Measurements from ENCODE around the gene S1PR4.
A peak's percentile ranks its signal among the peaks of the same experiment; 100 is the strongest.
"Not testable (repeated sequence)": the region's sequence is repeated elsewhere in the genome, so short reads cannot be mapped to it uniquely, and the experiment has no call there.

S1PR4 gene

DNA sequence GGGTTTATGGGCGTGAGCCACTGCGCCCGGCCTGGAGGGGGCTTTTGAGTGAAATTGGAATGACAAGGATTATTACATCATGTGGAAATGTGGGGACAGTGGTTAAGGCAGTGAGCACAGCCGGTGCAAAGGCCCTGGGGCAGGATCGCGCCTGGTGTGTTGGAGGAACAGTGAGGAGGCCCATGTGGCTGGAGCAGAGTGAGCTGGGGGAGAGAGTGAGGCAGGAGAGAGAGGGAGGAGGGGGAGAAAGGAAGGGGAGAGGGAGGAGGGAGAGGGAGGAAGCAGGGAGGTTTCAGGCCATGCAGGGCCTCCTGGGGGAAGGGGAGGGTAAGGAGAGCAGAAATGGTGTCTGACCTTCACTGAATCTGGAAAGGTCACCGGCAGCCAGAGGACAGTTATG is 34.6 kb downstream of the S1PR4 start:
- Histone ChIP-seq H3K27me3 (ENCODE audit: insufficient read depth, low read length) (no peaks in the 10 kb centered on the region), H3K4me3 (ENCODE audit: low read length) (no peak overlapping the region), H3K4me1 (ENCODE audit: insufficient read depth, low read length) (no peaks in the 10 kb centered on the region), H3K9me3 (ENCODE audit: low read length) (no peaks in the 10 kb centered on the region), H3K36me3 (ENCODE audit: insufficient read depth, low read length) (peaks cover under 1% of the 10 kb centered on the region), H2AFZ (ENCODE audit: low read depth, low read length) (no peak overlapping the region)

DNA sequence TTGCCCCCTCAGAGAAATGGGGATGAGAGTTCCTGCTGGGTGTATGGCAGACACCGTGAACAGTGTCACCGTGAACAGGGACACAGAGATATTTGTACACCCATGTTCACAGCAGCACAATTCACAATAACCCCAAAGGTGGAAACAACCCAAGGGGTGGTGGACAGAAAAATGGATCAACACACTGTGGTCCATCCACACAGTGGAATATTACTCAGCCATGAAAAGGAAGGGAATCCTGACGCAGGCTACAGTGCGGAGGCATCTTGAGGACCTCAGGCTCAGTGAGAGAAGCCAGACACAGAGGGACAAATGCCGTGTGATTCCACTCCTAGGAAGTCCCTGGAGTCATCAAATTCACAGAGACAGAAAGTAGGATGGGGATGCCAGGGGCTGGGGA is 38.3 kb downstream of the S1PR4 start:
- Histone ChIP-seq H3K27me3 (ENCODE audit: insufficient read depth, low read length) (no peaks in the 10 kb centered on the region), H3K4me3 (ENCODE audit: low read length) (no peak overlapping the region), H3K9me3 (ENCODE audit: low read length) (no peaks in the 10 kb centered on the region), H2AFZ (ENCODE audit: low read depth, low read length) (no peak overlapping the region), H3K36me3 (ENCODE audit: insufficient read depth, low read length) (no peaks in the 10 kb centered on the region), H3K4me1 (ENCODE audit: insufficient read depth, low read length) (no peaks in the 10 kb centered on the region)

DNA sequence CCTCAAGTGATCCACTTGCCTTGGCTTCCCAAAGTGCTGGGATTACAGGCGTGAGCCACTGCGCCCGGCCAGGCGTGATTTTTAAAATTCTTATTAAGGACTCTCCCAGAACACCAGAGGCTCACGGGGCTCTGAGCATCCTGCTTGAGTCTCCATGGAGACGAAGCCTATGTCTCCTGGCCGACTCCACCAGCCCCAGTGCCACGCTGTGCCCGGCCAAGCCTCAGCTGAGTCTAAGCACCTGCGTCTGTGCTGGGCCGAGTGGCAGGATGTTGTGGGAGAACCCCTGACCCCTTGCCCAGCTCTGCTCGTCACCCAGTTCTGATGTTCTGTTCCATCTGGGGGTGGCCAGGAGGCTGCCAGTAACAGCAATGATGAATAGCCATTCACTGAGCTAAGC is 42.0 kb downstream of the S1PR4 start:
- no peaks in the 10 kb centered on the region for H3K36me3 ChIP-seq (ENCODE audit: insufficient read depth, low read length)
- no peaks in the 10 kb centered on the region for H3K9me3 ChIP-seq (ENCODE audit: low read length)
- H3K4me1 ChIP-seq (ENCODE audit: insufficient read depth, low read length): no peaks in the 10 kb centered on the region
- no peak overlapping the region for H3K4me3 ChIP-seq (ENCODE audit: low read length)
- H2AFZ ChIP-seq (ENCODE audit: low read depth, low read length): no peak overlapping the region
- no peaks in the 10 kb centered on the region for H3K27me3 ChIP-seq (ENCODE audit: insufficient read depth, low read length)

DNA sequence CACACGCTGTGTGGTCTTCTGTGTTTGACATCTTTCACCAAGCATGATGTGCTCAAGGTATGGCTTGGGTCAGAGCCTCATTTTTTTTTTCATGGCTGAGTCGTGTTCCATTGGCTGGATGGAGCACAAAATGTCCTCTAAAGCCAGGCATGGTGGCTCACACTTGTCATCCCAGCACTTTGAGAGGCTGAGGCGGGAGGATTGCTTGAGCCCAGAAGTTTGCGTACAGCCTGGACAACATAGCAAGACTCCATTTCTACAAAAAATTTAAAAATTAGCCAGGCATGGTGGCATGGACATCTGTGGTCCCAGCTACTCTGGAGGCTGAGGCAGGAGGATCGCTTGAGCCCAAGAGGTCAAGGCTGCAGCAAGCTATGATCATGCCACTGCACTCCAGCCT is 43.0 kb downstream of the S1PR4 start:
- not testable (repeated sequence) for H3K4me1 ChIP-seq (ENCODE audit: insufficient read depth, low read length); H3K36me3 ChIP-seq (ENCODE audit: insufficient read depth, low read length); H3K4me3 ChIP-seq (ENCODE audit: low read length); H2AFZ ChIP-seq (ENCODE audit: low read depth, low read length); H3K9me3 ChIP-seq (ENCODE audit: low read length); H3K27me3 ChIP-seq (ENCODE audit: insufficient read depth, low read length)

DNA sequence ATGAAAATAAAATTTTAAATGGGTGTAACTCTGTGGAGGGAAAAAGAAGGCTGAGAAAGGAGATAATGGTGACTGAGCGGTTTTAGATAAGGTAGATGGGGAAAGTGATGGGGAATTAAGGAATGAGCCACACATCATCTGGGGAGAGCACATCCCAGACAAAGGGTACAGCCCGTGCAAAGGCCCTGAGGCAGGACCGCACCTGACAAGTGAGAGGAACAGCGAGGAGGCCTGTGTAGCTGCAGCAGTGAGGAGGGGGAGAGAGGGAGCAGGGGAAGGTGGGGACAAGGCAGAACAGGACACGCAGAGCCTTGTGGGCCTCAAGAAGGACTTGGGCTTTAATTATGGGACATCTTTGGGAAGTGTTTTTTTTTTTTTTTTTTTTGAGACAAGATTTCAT is 44.1 kb downstream of the S1PR4 start:
- Histone ChIP-seq H3K4me3 (ENCODE audit: low read length) (no peak overlapping the region), H3K9me3 (ENCODE audit: low read length) (no peaks in the 10 kb centered on the region), H3K27me3 (ENCODE audit: insufficient read depth, low read length) (no peaks in the 10 kb centered on the region), H3K36me3 (ENCODE audit: insufficient read depth, low read length) (no peaks in the 10 kb centered on the region), H2AFZ (ENCODE audit: low read depth, low read length) (no peak overlapping the region), H3K4me1 (ENCODE audit: insufficient read depth, low read length) (peaks cover 4% of the 10 kb centered on the region)

DNA sequence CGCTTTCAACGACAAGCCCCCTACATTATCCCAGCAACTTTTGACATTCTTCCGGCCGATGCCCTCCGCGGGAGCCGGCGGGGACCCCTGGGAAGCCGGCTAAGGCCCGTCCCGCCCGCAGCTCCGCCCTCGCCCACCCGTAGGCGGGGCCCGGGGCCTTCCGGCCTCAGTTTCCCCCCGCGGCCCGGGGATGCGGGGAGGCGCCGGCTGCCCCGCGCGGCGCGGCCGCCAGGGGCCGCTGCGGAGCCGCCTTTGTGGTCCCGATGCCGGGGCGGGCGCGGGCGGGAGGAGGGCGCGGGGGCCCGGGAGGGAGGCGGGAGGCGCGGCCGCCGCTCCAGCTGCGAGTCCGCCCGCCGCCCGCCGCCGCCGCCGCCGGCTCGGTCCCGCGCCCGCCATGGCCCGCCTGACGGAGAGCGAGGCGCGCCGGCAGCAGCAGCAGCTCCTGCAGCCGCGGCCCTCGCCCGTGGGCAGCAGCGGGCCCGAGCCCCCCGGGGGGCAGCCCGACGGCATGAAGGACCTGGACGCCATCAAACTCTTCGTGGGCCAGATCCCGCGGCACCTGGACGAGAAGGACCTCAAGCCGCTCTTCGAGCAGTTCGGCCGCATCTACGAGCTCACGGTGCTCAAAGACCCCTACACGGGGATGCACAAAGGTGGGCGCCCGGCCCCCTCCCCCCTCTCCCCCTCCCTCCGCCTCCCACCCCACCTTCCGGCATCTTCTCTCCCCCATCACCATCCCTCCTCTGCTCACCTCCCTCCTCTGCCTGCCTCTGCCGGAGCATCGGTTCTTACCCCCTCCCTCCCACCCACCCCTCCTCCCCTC is 46.0 kb downstream of the S1PR4 start, which contains the start of gene CELF5:
Gene CELF5, plus strand, starts transcription at position 316 of the 823 bp plus-strand sequence. Its CDS starts 79 bp downstream, at position 395.
- Histone ChIP-seq H3K4me1 (ENCODE audit: insufficient read depth, low read length) (peaks cover 16% of the 10 kb centered on the region), H3K4me3 (ENCODE audit: low read length) (peak within 1 kb of the TSS; percentile 69), H3K27me3 (ENCODE audit: insufficient read depth, low read length) (no peaks in the 10 kb centered on the region), H3K9me3 (ENCODE audit: low read length) (no peaks in the 10 kb centered on the region), H2AFZ (ENCODE audit: low read depth, low read length) (no peak within 1 kb of the TSS), H3K36me3 (ENCODE audit: insufficient read depth, low read length) (no peaks in the 10 kb centered on the region)

DNA sequence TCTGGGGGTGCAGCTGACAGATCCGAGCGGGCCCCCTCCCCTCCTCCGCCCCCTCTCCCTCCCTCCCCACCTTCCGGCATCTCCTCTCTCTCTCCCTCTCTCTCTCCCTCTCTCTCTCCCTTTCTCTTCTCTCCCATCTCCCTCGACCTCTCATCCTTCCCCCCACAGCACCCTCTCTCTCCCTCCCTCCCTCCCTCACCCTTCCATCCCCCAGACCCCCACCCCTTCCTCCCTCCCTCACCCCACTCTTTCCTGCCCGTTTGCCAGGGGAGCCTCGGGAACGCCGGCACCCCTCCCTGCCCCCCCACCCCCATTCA is 46.6 kb downstream of the S1PR4 start:
- no peaks in the 10 kb centered on the region for H3K27me3 ChIP-seq (ENCODE audit: insufficient read depth, low read length)
- no peak overlapping the region for H2AFZ ChIP-seq (ENCODE audit: low read depth, low read length)
- no peaks in the 10 kb centered on the region for H3K9me3 ChIP-seq (ENCODE audit: low read length)
- H3K4me3 ChIP-seq (ENCODE audit: low read length): peak overlapping the region; percentile 69
- H3K4me1 ChIP-seq (ENCODE audit: insufficient read depth, low read length): peaks cover 16% of the 10 kb centered on the region
- no peaks in the 10 kb centered on the region for H3K36me3 ChIP-seq (ENCODE audit: insufficient read depth, low read length)

DNA sequence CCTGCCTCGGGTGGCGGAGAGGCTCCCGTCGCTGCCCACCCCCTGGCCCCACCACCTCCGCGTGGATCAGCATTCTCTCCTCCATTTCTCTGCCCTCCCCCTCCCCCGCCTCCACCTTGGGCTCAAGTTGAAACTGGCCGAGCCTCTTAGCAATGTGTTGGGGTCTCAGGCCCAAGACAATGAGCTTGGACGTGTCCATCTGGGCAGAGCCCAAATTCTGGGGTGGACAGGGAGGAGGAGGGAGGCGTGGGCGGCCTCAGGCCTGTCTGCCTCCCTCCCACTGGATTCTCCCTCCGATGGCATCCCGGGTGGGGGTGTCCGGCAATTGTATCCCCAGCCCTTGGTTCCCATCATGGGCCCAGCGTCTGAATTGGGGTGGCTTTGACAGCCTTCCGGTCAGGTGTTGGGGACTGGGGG is 47.1 kb downstream of the S1PR4 start:
- peak overlapping the region; percentile 26 for H3K4me3 ChIP-seq (ENCODE audit: low read length)
- H2AFZ ChIP-seq (ENCODE audit: low read depth, low read length): no peak overlapping the region
- H3K36me3 ChIP-seq (ENCODE audit: insufficient read depth, low read length): no peaks in the 10 kb centered on the region
- no peaks in the 10 kb centered on the region for H3K27me3 ChIP-seq (ENCODE audit: insufficient read depth, low read length)
- H3K4me1 ChIP-seq (ENCODE audit: insufficient read depth, low read length): peaks cover 16% of the 10 kb centered on the region
- H3K9me3 ChIP-seq (ENCODE audit: low read length): no peaks in the 10 kb centered on the region

DNA sequence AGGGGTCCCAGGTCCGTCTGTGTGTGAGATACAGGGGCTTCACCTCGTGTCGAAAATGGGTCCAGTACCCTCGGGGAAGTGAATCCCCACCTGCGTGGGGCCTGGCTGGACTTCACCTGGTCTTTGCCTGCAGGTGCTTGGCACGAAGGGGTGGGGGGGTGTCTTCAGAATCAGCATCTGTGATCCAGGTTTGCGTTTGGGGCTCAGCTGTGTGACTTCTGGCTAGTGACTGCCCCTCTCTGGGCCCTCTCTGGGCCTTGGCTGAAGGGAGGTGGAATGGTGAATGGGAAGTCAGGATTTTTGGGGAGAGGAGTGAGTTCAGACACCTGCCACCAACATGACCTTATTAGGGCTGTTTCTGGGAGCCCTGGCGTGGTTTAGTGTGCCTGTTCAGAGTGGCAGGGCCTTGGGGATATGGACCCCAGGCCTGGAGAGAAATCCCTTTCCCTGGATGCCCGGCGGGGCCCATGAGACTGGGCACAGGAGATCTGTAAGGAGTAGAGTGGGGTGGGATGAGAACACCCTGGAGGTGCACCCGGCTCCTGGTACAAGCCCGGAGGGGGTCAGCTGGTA is 48.6 kb downstream of the S1PR4 start:
- Histone ChIP-seq H3K4me3 (ENCODE audit: low read length) (no peak overlapping the region), H3K4me1 (ENCODE audit: insufficient read depth, low read length) (peaks cover 16% of the 10 kb centered on the region), H3K36me3 (ENCODE audit: insufficient read depth, low read length) (no peaks in the 10 kb centered on the region), H2AFZ (ENCODE audit: low read depth, low read length) (no peak overlapping the region), H3K9me3 (ENCODE audit: low read length) (no peaks in the 10 kb centered on the region), H3K27me3 (ENCODE audit: insufficient read depth, low read length) (no peaks in the 10 kb centered on the region)

DNA sequence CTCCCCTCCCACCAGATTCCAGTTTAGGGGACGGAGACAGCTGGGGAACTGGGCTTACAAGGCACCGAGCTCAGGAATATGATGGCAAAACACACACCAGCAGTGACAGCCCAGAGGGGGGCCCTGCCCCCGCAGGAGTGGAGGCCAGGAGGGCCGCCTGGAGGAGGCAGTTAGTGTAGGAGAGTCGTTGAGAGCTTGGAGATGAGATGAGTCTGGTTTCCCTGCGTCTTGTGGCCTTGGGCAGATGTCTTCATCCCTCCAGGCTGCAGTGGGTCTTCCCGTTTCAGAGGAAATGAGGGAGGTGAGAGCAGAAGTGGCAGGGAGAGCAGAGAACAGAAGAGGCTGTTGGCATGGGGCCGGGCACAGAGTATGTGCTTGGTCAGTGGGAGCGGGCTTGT is 50.8 kb downstream of the S1PR4 start:
- Histone ChIP-seq H3K9me3 (ENCODE audit: low read length) (no peaks in the 10 kb centered on the region), H3K27me3 (ENCODE audit: insufficient read depth, low read length) (no peaks in the 10 kb centered on the region), H3K4me3 (ENCODE audit: low read length) (no peak overlapping the region), H2AFZ (ENCODE audit: low read depth, low read length) (no peak overlapping the region), H3K36me3 (ENCODE audit: insufficient read depth, low read length) (no peaks in the 10 kb centered on the region), H3K4me1 (ENCODE audit: insufficient read depth, low read length) (peaks cover 16% of the 10 kb centered on the region)

All from neuron (in vitro differentiated cells).